Measurements from ENCODE around the gene EVC2. TPM values are rescaled to one million over a fixed set of nuclear protein-coding genes. Genes with fewer than 3 reads are reported as not detected.

EVC2 gene
- total RNA-seq, 1 donor from 2014 or later: 16.9 TPM

DNA sequence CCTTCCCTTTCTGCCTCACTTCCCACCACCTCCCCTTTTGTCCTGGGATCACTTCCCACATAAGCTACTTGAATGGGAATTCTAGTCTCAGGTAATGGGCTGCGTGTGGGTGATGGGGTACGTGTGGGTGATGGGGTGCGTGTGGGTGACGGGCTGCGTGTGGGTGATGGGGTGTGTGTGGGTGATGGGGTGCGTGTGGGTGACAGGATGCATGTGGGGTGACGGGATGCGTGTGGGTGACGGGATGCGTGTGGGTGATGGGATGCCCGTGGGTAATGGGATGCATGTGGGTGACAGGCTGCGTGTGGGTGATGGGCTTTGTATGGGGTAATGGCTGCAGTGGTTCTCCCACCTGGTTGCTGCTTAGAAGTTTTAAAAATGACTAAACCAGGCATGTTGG is 43.6 kb downstream of the EVC2 start:
- Mint-ChIP-seq H3K27me3 (ENCODE audit: low read depth) (no peaks in the 10 kb centered on the region), H3K4me1 (peaks cover 1% of the 10 kb centered on the region), H3K4me3 (no peak overlapping the region), H3K9me3 (peaks cover 39% of the 10 kb centered on the region), H3K36me3 (peaks cover 66% of the 10 kb centered on the region), H3K27ac (no peak overlapping the region)
- no peak for DNase-seq (ENCODE audit: low spot score in 2 of 2, unreplicated experiment in 2 of 2)
- TF ChIP-seq, protein P1, sequence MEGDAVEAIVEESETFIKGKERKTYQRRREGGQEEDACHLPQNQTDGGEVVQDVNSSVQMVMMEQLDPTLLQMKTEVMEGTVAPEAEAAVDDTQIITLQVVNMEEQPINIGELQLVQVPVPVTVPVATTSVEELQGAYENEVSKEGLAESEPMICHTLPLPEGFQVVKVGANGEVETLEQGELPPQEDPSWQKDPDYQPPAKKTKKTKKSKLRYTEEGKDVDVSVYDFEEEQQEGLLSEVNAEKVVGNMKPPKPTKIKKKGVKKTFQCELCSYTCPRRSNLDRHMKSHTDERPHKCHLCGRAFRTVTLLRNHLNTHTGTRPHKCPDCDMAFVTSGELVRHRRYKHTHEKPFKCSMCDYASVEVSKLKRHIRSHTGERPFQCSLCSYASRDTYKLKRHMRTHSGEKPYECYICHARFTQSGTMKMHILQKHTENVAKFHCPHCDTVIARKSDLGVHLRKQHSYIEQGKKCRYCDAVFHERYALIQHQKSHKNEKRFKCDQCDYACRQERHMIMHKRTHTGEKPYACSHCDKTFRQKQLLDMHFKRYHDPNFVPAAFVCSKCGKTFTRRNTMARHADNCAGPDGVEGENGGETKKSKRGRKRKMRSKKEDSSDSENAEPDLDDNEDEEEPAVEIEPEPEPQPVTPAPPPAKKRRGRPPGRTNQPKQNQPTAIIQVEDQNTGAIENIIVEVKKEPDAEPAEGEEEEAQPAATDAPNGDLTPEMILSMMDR (IDR thresholded peaks at IDR 0.05; ENCODE audit: unreplicated experiment): no peak

- Mint-ChIP-seq H3K9me3 (peaks cover 28% of the 10 kb centered on the region), H3K4me1 (peaks cover 1% of the 10 kb centered on the region), H3K36me3 (peaks cover 56% of the 10 kb centered on the region), H3K27ac (no peak overlapping the region), H3K27me3 (ENCODE audit: low read depth) (no peaks in the 10 kb centered on the region), H3K4me3 (no peak overlapping the region)
- no peak for DNase-seq (ENCODE audit: low spot score in 2 of 2, unreplicated experiment in 2 of 2)
- TF ChIP-seq, protein P1 (IDR thresholded peaks at IDR 0.05; ENCODE audit: unreplicated experiment): no peak
These were observed 45.8 kb downstream of the EVC2 start for GRCh38 chr4:5662555-5662954.

- peaks cover 52% of the 10 kb centered on the region for H3K36me3 Mint-ChIP-seq
- H3K4me3 Mint-ChIP-seq: no peak overlapping the region
- no peaks in the 10 kb centered on the region for H3K27me3 Mint-ChIP-seq (ENCODE audit: low read depth)
- no peak for DNase-seq (ENCODE audit: low spot score in 2 of 2, unreplicated experiment in 2 of 2)
- TF ChIP-seq, protein P1 (IDR thresholded peaks at IDR 0.05; ENCODE audit: unreplicated experiment): no peak
- peaks cover 6% of the 10 kb centered on the region for H3K4me1 Mint-ChIP-seq
- H3K9me3 Mint-ChIP-seq: peaks cover 19% of the 10 kb centered on the region
- no peak overlapping the region for H3K27ac Mint-ChIP-seq
These were observed 47.1 kb downstream of the EVC2 start for GRCh38 chr4:5661237-5661636.

DNA sequence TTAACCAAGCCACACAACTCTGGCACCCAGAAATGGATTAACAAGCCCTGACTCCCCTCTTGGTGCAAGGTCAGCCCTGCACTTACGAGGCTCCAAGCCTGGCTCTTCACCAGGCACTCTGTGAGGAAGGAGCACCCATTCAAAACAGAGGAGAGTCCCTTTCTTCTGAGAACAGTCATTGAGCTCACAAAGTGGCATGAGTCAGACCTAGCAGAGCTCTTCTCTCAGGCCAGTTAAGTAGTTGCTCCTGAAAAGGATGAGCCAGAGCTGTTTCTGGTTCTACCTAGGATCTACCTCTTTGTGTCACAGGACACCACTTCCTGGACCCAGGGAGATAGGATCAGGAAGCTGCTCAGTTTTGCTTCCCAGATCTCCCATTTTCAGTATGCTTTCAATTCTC is 48.2 kb downstream of the EVC2 start:
- DNase-seq (ENCODE audit: low spot score in 2 of 2, unreplicated experiment in 2 of 2): no peak
- peaks cover 52% of the 10 kb centered on the region for H3K36me3 Mint-ChIP-seq
- peaks cover 18% of the 10 kb centered on the region for H3K9me3 Mint-ChIP-seq
- TF ChIP-seq, protein P1 (IDR thresholded peaks at IDR 0.05; ENCODE audit: unreplicated experiment): no peak
- no peaks in the 10 kb centered on the region for H3K27me3 Mint-ChIP-seq (ENCODE audit: low read depth)
- no peak overlapping the region for H3K4me3 Mint-ChIP-seq
- H3K4me1 Mint-ChIP-seq: peaks cover 6% of the 10 kb centered on the region
- no peak overlapping the region for H3K27ac Mint-ChIP-seq

DNA sequence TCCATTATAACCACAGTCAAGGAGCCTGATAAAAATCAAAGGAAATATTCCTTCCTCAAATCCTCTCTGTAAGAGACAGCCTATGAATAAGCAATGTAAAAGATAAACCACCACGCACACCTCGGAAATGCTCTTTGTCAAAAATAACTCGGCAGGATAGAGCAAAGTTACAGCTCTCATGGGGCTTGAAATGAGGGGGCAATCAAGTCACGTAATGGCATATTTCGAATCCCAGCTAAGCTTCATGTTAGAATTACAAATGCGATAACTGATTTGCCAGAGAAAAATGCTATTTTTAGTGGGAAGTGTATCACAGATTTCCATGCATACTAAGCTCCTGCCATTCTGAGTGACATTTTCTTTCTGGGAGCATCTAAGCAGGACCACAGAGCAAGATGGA is 49.4 kb downstream of the EVC2 start:
- peaks cover 46% of the 10 kb centered on the region for H3K36me3 Mint-ChIP-seq
- H3K9me3 Mint-ChIP-seq: peaks cover 18% of the 10 kb centered on the region
- TF ChIP-seq, protein P1 (IDR thresholded peaks at IDR 0.05; ENCODE audit: unreplicated experiment): no peak
- no peaks in the 10 kb centered on the region for H3K27me3 Mint-ChIP-seq (ENCODE audit: low read depth)
- H3K4me3 Mint-ChIP-seq: no peak overlapping the region
- H3K4me1 Mint-ChIP-seq: peaks cover 5% of the 10 kb centered on the region
- DNase-seq (ENCODE audit: low spot score in 2 of 2, unreplicated experiment in 2 of 2): no peak
- peak overlapping the region; percentile 1 for H3K27ac Mint-ChIP-seq

DNA sequence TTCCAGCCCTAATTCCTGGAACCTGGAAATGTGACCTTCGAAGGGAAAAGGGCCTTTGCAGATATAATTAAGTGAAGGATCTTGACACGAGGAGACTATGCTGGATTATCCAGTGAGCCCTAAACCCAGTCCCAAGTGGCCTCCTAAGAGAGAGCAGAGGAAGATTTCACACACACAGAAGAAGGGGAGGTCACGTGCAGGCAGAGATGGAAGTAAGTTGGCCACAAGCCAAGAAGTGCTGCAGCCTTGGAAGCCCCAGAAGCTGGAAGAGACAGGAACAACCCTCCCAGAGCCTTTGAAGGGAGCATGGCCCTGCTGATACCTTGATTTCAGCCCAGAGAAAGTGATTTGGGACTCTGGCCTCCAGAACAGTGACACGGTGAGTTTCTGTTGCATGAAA is 51.9 kb downstream of the EVC2 start:
- TF ChIP-seq, protein P1 (IDR thresholded peaks at IDR 0.05; ENCODE audit: unreplicated experiment): no peak
- Mint-ChIP-seq H3K9me3 (peaks cover 7% of the 10 kb centered on the region), H3K36me3 (peaks cover 37% of the 10 kb centered on the region), H3K27me3 (ENCODE audit: low read depth) (no peaks in the 10 kb centered on the region), H3K4me1 (peaks cover 5% of the 10 kb centered on the region), H3K27ac (no peak overlapping the region), H3K4me3 (no peak overlapping the region)
- no peak for DNase-seq (ENCODE audit: low spot score in 2 of 2, unreplicated experiment in 2 of 2)
